Body of pancreas (tissue), 4 donors: Measurements from ENCODE around the gene FFAR2.

Source experiments
- CTCF ChIP-seq, 7 experiments: fragments of 450-650 bp in 4 of 7; fragments of 200-600 bp in 3 of 7; sonication (generic) in 3 of 7; IDR thresholded peaks; one replicate each; pipeline ENCODE4 v1.5.1; 2016 to 2019; ENCODE audit warnings: antibody characterized with exemption in 7 of 7
- POLR2A ChIP-seq, 3 donors: fragments of 450-650 bp; IDR thresholded peaks; one replicate each; pipeline ENCODE4 v1.6.1; 2016; ENCODE audit warnings: antibody characterized with exemption in 3 of 3, mild to moderate bottlenecking in 2 of 3

GRCh38 chr19:35449359-35450043 lies 1.4 kb downstream of the FFAR2 start:
- no peak for TF ChIP-seq CTCF (IDR thresholded peaks at IDR 0.05)
- TF ChIP-seq POLR2A (IDR thresholded peaks at IDR 0.05), result no peak
